K562 (cell line): ENCODE measurements around the gene ZNF22. TPM values are rescaled to one million over a fixed set of nuclear protein-coding genes. Genes with fewer than 3 reads are reported as not detected.

Experiments used
- ATAC-seq: fragments of 200-7000 bp; cut with Tn5 transposase; 3 replicates; pipeline ENCODE4 v1.9.1; 2020; ENCODE audit warnings: moderate library complexity
- BruUV-seq: library from RNA; stranded (reverse); fragments of 400-500 nt; replicated peaks from 2 replicates; lab custom pipeline; 2021; lab: Mats Ljungman, UMichigan
- CTCF ChIA-PET: fragments of 300-600 bp; formaldehyde crosslinking; extraction: SDS; loops from one replicate; lab custom pipeline; 2021; ENCODE audit warnings: low intra/inter-chr PET ratio; lab: Yijun Ruan, JAX
- POLR2A ChIA-PET: fragments of 300-600, 350-650 bp; sonication (Branson Sonifier 250); formaldehyde crosslinking; extraction: SDS; loops from one replicate; lab custom pipeline; 2021; ENCODE audit warnings: antibody characterized with exemption, inconsistent platforms; lab: Yijun Ruan, JAX
- DNase-seq, 4 experiments: peaks; one replicate each; pipeline versions ENCODE4 v3.0.0 to v3.0.0-alpha.2; 2011 to 2018; ENCODE audit warnings: low spot score in 3 of 4, mixed read lengths in 3 of 4; ENCODE audit errors: extremely low read depth in 1 of 4
- FAIRE-seq: peaks from 2 replicates; lab custom pipeline; 2011; peaks lifted over from hg19 to GRCh38; lab: Jason Lieb, UNC
- H2AFZ ChIP-seq: 2 replicates; pipeline ENCODE4 v1.6.0; 2011; ENCODE audit warnings: low read depth, low read length, control low read depth, inconsistent platforms
- H3K27ac ChIP-seq: fragments of 200-600 bp; 3 replicates; pipeline ENCODE4 v1.8.0; 2011; ENCODE audit warnings: low read depth, mild to moderate bottlenecking, control low read depth, inconsistent platforms, low read length, moderate library complexity, mixed read lengths; ENCODE audit errors: extremely low read depth
- H3K27me3 ChIP-seq, 2 experiments: fragments of 300-600 bp in 1 of 2; 2 replicates in 1 of 2; 3 replicates in 1 of 2; pipeline versions ENCODE4 v1.6.0 to v1.8.0; 2011; ENCODE audit warnings: inconsistent platforms in 2 of 2, low read length in 2 of 2, mild to moderate bottlenecking in 1 of 2, mixed read lengths in 1 of 2, moderate library complexity in 1 of 2; ENCODE audit not compliant: control insufficient read depth in 2 of 2, insufficient read depth in 2 of 2
- H3K36me3 ChIP-seq: fragments of 300-600 bp; 3 replicates; pipeline ENCODE4 v1.8.0; 2011; ENCODE audit warnings: mild to moderate bottlenecking, low read length, inconsistent platforms; ENCODE audit not compliant: control insufficient read depth, insufficient read depth
- H3K4me1 ChIP-seq, 2 experiments: fragments of 200-600 bp in 1 of 2; replicated peaks in 1 of 2; 2 replicates in 1 of 2; 3 replicates in 1 of 2; pipeline versions ENCODE4 v1.5.1 to v1.8.0; 2011; ENCODE audit warnings: inconsistent platforms in 2 of 2, low read length in 2 of 2, mild to moderate bottlenecking in 1 of 2, mixed read lengths in 1 of 2, moderate library complexity in 1 of 2; ENCODE audit not compliant: control insufficient read depth in 2 of 2, insufficient read depth in 2 of 2
- H3K4me2 ChIP-seq: 2 replicates; pipeline ENCODE4 v1.6.1; 2011; ENCODE audit warnings: low read length, control low read depth, inconsistent platforms, mixed read lengths; ENCODE audit not compliant: insufficient read depth
- H3K4me3 ChIP-seq: fragments of 200-600 bp; sonication (generic), shearing (Covaris generic); 2 replicates; pipeline ENCODE4 v1.5.1; 2016; ENCODE audit warnings: control low read depth, inconsistent platforms
- H3K79me2 ChIP-seq: fragments of 200-600 bp; 3 replicates; pipeline ENCODE4 v1.8.0; 2011; ENCODE audit warnings: low read length, inconsistent platforms; ENCODE audit not compliant: control insufficient read depth, insufficient read depth
- H3K9ac ChIP-seq, 2 experiments: 2 replicates each; pipeline versions ENCODE4 v1.6.0 to v1.6.1; 2011; ENCODE audit warnings: low read depth in 2 of 2, low read length in 2 of 2, control low read depth in 1 of 2, inconsistent platforms in 1 of 2, mild to moderate bottlenecking in 1 of 2, mixed read lengths in 1 of 2; ENCODE audit not compliant: insufficient read depth in 1 of 2
- H3K9me1 ChIP-seq: one replicate; pipeline ENCODE4 v1.6.0; 2011; ENCODE audit warnings: inconsistent platforms, mild to moderate bottlenecking, low read length, moderate library complexity; ENCODE audit not compliant: control insufficient read depth, insufficient read depth
- H3K9me3 ChIP-seq: replicated peaks from 2 replicates; pipeline ENCODE4 v1.5.1; 2011; ENCODE audit warnings: low read depth, low read length, inconsistent platforms; ENCODE audit not compliant: control insufficient read depth, insufficient read depth
- H4K20me1 ChIP-seq: replicated peaks from 2 replicates; pipeline ENCODE4 v1.6.1; 2011; ENCODE audit warnings: low read length, inconsistent platforms, mixed read lengths; ENCODE audit not compliant: control insufficient read depth, insufficient read depth
- HCFC1 ChIP-seq: IDR thresholded peaks from 2 replicates; pipeline ENCODE4 v1.6.1; 2012; ENCODE audit warnings: low read depth, low read length, improper control_type of control experiment
- KDM4B ChIP-seq, 2 experiments: fragments of 450-650 bp in 1 of 2; sonication (generic) in 1 of 2; IDR thresholded peaks; 2 replicates each; pipeline ENCODE4 v1.6.1; 2016 to 2017; ENCODE audit warnings: borderline replicate concordance in 2 of 2, antibody characterized with exemption in 1 of 2, low read depth in 1 of 2, mild to moderate bottlenecking in 1 of 2
- PRDM10 ChIP-seq: fragments of 450-650 bp; IDR thresholded peaks from 2 replicates; pipeline ENCODE4 v1.6.1; 2018; ENCODE audit not compliant: partially characterized antibody
- WGBS: fragments of 100-300 bp; shearing (Covaris generic); methylation state at CpG from one replicate; pipeline ENCODE4 v1.1.6; 2016; ENCODE audit warnings: low coverage, mixed read lengths; ENCODE audit not compliant: insufficient coverage; ENCODE audit errors: missing lambda C conversion rate; 5-methylcytosine and 5-hydroxymethylcytosine counted together
- in situ Hi-C: fragments of 300-500 bp; cut with MboI; formaldehyde crosslinking; loops from 4 replicates; pipeline ENCODE4 v1.15.0; 2018; ENCODE audit warnings: inconsistent platforms, mixed read lengths
- intact Hi-C: fragments of 100-400 bp; cut with micrococcal nuclease; formaldehyde crosslinking; loops from 2 replicates; pipeline ENCODE4 v1.14.2; 2022
- polyA plus RNA-seq, 8 experiments: library from polyadenylated mRNA; depleted of rRNA in 4 of 8; stranded (reverse) in 5 of 8; unstranded in 3 of 8; fragments of >200 nt; fragmentation: Nextera tagmentation in 2 of 8; fragmentation: Illumina TruSeq in 1 of 8; extraction: Ambion mirVana in 2 of 8; extraction: Trizol in 1 of 8; gene quantifications; 2 replicates each; pipeline versions ENCODE4 v1.2.1 to v1.2.3, GENCODE V29; 2011 to 2014; ENCODE audit warnings: inconsistent platforms in 1 of 8, missing spikeins in 1 of 8
- total RNA-seq, 7 experiments: library from RNA; depleted of rRNA in 6 of 7; stranded (reverse); fragments of >200 nt in 6 of 7; fragmentation: Illumina TruSeq in 2 of 7; extraction: Trizol in 2 of 7; gene quantifications; 2 replicates each; pipeline versions ENCODE4 v1.2.1 to v1.2.3, GENCODE V29; 2011 to 2021; ENCODE audit warnings: low replicate concordance in 1 of 7

The ZNF22 gene
- total and polyA plus RNA-seq, 9 of the 15 experiments (the other 6 are each of a cell fraction or from before 2014, with no cell fraction given), result 36.2 to 98.7 (median 51.2) TPM

GRCh38 chr10:44994752-44995530 is 5.8 kb upstream of the ZNF22 start:
- 11% methylated on average over 9 of the region's 9 CpGs for WGBS
- Histone ChIP-seq H3K9ac (peak overlapping the region in 1 of 2 experiments; percentile 46; a peak in 2 of 4 replicates), H3K4me2 (no peak overlapping the region), H3K4me3 (no peak overlapping the region), H2AFZ (no peak overlapping the region), H3K36me3 (no peaks in the 10 kb centered on the region), H4K20me1 (no peaks in the 10 kb centered on the region), H3K79me2 (no peaks in the 10 kb centered on the region), H3K27me3 (peaks cover 18 to 52% of the 10 kb centered on the region in 2 experiments), H3K9me3 (peaks cover 3% of the 10 kb centered on the region), H3K9me1 (no peaks in the 10 kb centered on the region), H3K27ac (no peak overlapping the region), H3K4me1 (peaks cover 0 to 3% of the 10 kb centered on the region in 2 experiments; a peak in 2 of 5 replicates)
- in situ Hi-C loops, result no loop called here
- DNase-seq, result no peak
- BruUV-seq, result no TSS peak
- CTCF ChIA-PET, result no interaction called here
- POLR2A ChIA-PET, result interaction anchor here (0.6 to 1.7 kb wide), 5 partner anchors 9 to 558 kb away, joined by 3 to 5 read pairs (median 3); partner anchors contain the start of gene DEPP1
- intact Hi-C loops, result no loop called here
- no peak for ATAC-seq
- FAIRE-seq, result no peak
- TF ChIP-seq HCFC1, result no peak

GRCh38 chr10:44995581-44995913 is 5.2 kb upstream of the ZNF22 start:
- POLR2A ChIA-PET, result interaction anchor here (0.6 to 1.7 kb wide), 4 partner anchors 17 to 558 kb away, joined by 3 to 5 read pairs (median 3); partner anchors contain the start of gene DEPP1
- H2AFZ ChIP-seq, result no peak overlapping the region
- peaks cover 2 to 6% of the 10 kb centered on the region in 2 experiments; a peak in 4 of 5 replicates for H3K4me1 ChIP-seq
- no peak overlapping the region for H3K27ac ChIP-seq
- CTCF ChIA-PET, result no interaction called here
- FAIRE-seq (no peak), DNase-seq (no peak), ATAC-seq (no peak)
- H3K27me3 ChIP-seq, result peaks cover 18 to 49% of the 10 kb centered on the region in 2 experiments
- H4K20me1 ChIP-seq, result no peaks in the 10 kb centered on the region
- intact Hi-C loops, result no loop called here
- no peak overlapping the region for H3K4me3 ChIP-seq
- BruUV-seq, result no TSS peak
- TF ChIP-seq KDM4B (IDR thresholded peaks at IDR 0.05; ENCODE audit: borderline replicate concordance in 2 of 2, low read depth in 1 of 2) (no peak), PRDM10 (no peak)
- no peak overlapping the region for H3K4me2 ChIP-seq
- H3K79me2 ChIP-seq, result no peaks in the 10 kb centered on the region
- H3K36me3 ChIP-seq, result no peaks in the 10 kb centered on the region
- no peak overlapping the region for H3K9ac ChIP-seq
- H3K9me1 ChIP-seq, result no peaks in the 10 kb centered on the region
- in situ Hi-C loops, result no loop called here
- peaks cover 8% of the 10 kb centered on the region for H3K9me3 ChIP-seq
- 19% methylated on average over 4 of the region's 4 CpGs for WGBS
